Liver (tissue), 9 donors: ENCODE results near the gene CDC14A. TPM values are rescaled to one million over a fixed set of nuclear protein-coding genes. Genes with fewer than 3 reads are reported as not detected.
"Not testable (repeated sequence)": the region's sequence is repeated elsewhere in the genome, so short reads cannot be mapped to it uniquely, and the experiment has no call there.

ENCODE experiments used
- DNase-seq: peaks from one replicate; pipeline ENCODE4 v3.0.0-alpha.2; 2017; ENCODE audit warnings: low spot score
- H3K27ac ChIP-seq, 2 donors: one replicate each; pipeline ENCODE4 v1.7.0; 2013; ENCODE audit warnings: inconsistent platforms in 2 of 2, low read length in 2 of 2, control low read depth in 1 of 2, low read depth in 1 of 2, mild to moderate bottlenecking in 1 of 2
- H3K27me3 ChIP-seq, 4 donors: one replicate each; pipeline versions ENCODE4 v1.6.1 to v1.7.0; 2013; ENCODE audit warnings: low read length in 3 of 4, inconsistent platforms in 1 of 4, mild to moderate bottlenecking in 1 of 4, moderate library complexity in 1 of 4; ENCODE audit not compliant: control insufficient read depth in 4 of 4, insufficient read depth in 4 of 4
- H3K36me3 ChIP-seq, 4 donors: one replicate each; pipeline versions ENCODE4 v1.6.1 to v1.7.0; 2013; ENCODE audit warnings: low read length in 3 of 4, mild to moderate bottlenecking in 3 of 4, low read depth in 1 of 4, moderate library complexity in 1 of 4; ENCODE audit not compliant: control insufficient read depth in 4 of 4, insufficient read depth in 3 of 4
- H3K4me1 ChIP-seq, 4 donors: one replicate each; pipeline versions ENCODE4 v1.6.1 to v1.7.0; 2013; ENCODE audit warnings: low read length in 3 of 4, mild to moderate bottlenecking in 3 of 4, moderate library complexity in 1 of 4; ENCODE audit not compliant: control insufficient read depth in 4 of 4, insufficient read depth in 4 of 4
- H3K4me3 ChIP-seq, 3 donors: one replicate each; pipeline versions ENCODE4 v1.6.1 to v1.7.0; 2013; ENCODE audit warnings: low read length in 3 of 3, control low read depth in 1 of 3, low read depth in 1 of 3, mild to moderate bottlenecking in 1 of 3
- H3K9ac ChIP-seq, 2 donors: one replicate each; pipeline ENCODE4 v1.7.0; 2013; ENCODE audit warnings: low read length in 2 of 2, mild to moderate bottlenecking in 2 of 2, moderate library complexity in 2 of 2, control low read depth in 1 of 2, low read depth in 1 of 2
- H3K9me3 ChIP-seq, 4 donors: one replicate each; pipeline versions ENCODE4 v1.6.1 to v1.7.0; 2013; ENCODE audit warnings: low read length in 3 of 4; ENCODE audit not compliant: control insufficient read depth in 4 of 4
- CTCF ChIP-seq: fragments of 150-350 bp; IDR thresholded peaks from 2 replicates; pipeline ENCODE4 v1.5.1; 2017; ENCODE audit warnings: improper control_type of control experiment, low read depth, low read length; ENCODE audit not compliant: missing input control
- EGR1 ChIP-seq, 2 donors: IDR thresholded peaks; 2 replicates each; pipeline ENCODE4 v1.6.1; 2016 to 2018; ENCODE audit warnings: antibody characterized with exemption in 2 of 2, low read depth in 2 of 2
- FOXA1 ChIP-seq: IDR thresholded peaks from 2 replicates; pipeline ENCODE4 v1.6.1; 2016; ENCODE audit warnings: antibody characterized with exemption
- FOXA2 ChIP-seq: IDR thresholded peaks from 2 replicates; pipeline ENCODE4 v1.6.1; 2016; ENCODE audit warnings: antibody characterized with exemption
- GABPA ChIP-seq, 2 donors: IDR thresholded peaks in 1 of 2; conservative IDR thresholded peaks in 1 of 2; 2 replicates each; pipeline ENCODE4 v1.6.1; 2016; ENCODE audit warnings: antibody characterized with exemption in 2 of 2, mild to moderate bottlenecking in 1 of 2, moderate library complexity in 1 of 2
- HNF4A ChIP-seq, 2 donors: conservative IDR thresholded peaks; 2 replicates each; pipeline ENCODE4 v1.6.1; 2016; ENCODE audit warnings: antibody characterized with exemption in 2 of 2, mild to moderate bottlenecking in 2 of 2
- HNF4G ChIP-seq: IDR thresholded peaks from 2 replicates; pipeline ENCODE4 v1.6.1; 2016; ENCODE audit warnings: antibody characterized with exemption
- NR2F2 ChIP-seq: IDR thresholded peaks from 2 replicates; pipeline ENCODE4 v1.6.1; 2016; ENCODE audit warnings: antibody characterized with exemption
- RAD21 ChIP-seq, 2 donors: IDR thresholded peaks; 2 replicates each; pipeline ENCODE4 v1.6.1; 2016; ENCODE audit warnings: antibody characterized with exemption in 2 of 2, mild to moderate bottlenecking in 2 of 2
- RXRA ChIP-seq, 2 donors: IDR thresholded peaks; 2 replicates each; pipeline ENCODE4 v1.6.1; 2017 to 2018; ENCODE audit warnings: antibody characterized with exemption in 2 of 2, mild to moderate bottlenecking in 1 of 2
- SP1 ChIP-seq: IDR thresholded peaks from 2 replicates; pipeline ENCODE4 v1.6.1; 2018; ENCODE audit warnings: antibody characterized with exemption, mild to moderate bottlenecking
- TAF1 ChIP-seq: conservative IDR thresholded peaks from 2 replicates; pipeline ENCODE4 v1.6.1; 2016; ENCODE audit warnings: antibody characterized with exemption, mild to moderate bottlenecking
- YY1 ChIP-seq: IDR thresholded peaks from 2 replicates; pipeline ENCODE4 v1.6.1; 2016; ENCODE audit warnings: antibody characterized with exemption, mild to moderate bottlenecking
- WGBS: extraction: QIAGEN DNeasy Blood & Tissue Kit; methylation state at CpG from one replicate; pipeline ENCODE4 v1.1.7; 2013; 5-methylcytosine and 5-hydroxymethylcytosine counted together
- polyA plus RNA-seq, 2 donors: library from polyadenylated mRNA; stranded (reverse) in 1 of 2; unstranded in 1 of 2; fragments of 200-250 nt in 1 of 2; fragments of >200 nt in 1 of 2; fragmentation: Nextera tagmentation in 1 of 2; extraction: Ambion mirVana in 1 of 2; gene quantifications; one replicate each; pipeline versions ENCODE4 v1.2.1 to v1.2.3, GENCODE V29; 2013 to 2015
- total RNA-seq, 2 donors: library from RNA; depleted of rRNA; stranded (reverse); fragments of >200 nt; gene quantifications; one replicate each; pipeline ENCODE4 v1.2.3, GENCODE V29; 2014
- TF ChIP-seq, protein P1 (sequence below): IDR thresholded peaks from 2 replicates; pipeline ENCODE4 v1.6.1; 2016; ENCODE audit warnings: antibody characterized with exemption
- TF ChIP-seq, protein P2 (sequence below): IDR thresholded peaks from 2 replicates; pipeline ENCODE4 v1.6.1; 2016; ENCODE audit warnings: antibody characterized with exemption, mild to moderate bottlenecking
- TF ChIP-seq, protein P3 (sequence below): IDR thresholded peaks from 2 replicates; pipeline ENCODE4 v1.6.1; 2016; ENCODE audit warnings: antibody characterized with exemption
- TF ChIP-seq, protein P4 (sequence below): IDR thresholded peaks from 2 replicates; pipeline ENCODE4 v1.6.1; 2016; ENCODE audit warnings: antibody characterized with exemption
- donor health status: healthy.
- donor health status: healthy.
- donor health status: healthy.
- donor health status: healthy.
- donor health status: healthy.

Gene CDC14A
- total and polyA plus RNA-seq, 4 donors: 0.39 to 4.1 (median 2.6) TPM

DNA sequence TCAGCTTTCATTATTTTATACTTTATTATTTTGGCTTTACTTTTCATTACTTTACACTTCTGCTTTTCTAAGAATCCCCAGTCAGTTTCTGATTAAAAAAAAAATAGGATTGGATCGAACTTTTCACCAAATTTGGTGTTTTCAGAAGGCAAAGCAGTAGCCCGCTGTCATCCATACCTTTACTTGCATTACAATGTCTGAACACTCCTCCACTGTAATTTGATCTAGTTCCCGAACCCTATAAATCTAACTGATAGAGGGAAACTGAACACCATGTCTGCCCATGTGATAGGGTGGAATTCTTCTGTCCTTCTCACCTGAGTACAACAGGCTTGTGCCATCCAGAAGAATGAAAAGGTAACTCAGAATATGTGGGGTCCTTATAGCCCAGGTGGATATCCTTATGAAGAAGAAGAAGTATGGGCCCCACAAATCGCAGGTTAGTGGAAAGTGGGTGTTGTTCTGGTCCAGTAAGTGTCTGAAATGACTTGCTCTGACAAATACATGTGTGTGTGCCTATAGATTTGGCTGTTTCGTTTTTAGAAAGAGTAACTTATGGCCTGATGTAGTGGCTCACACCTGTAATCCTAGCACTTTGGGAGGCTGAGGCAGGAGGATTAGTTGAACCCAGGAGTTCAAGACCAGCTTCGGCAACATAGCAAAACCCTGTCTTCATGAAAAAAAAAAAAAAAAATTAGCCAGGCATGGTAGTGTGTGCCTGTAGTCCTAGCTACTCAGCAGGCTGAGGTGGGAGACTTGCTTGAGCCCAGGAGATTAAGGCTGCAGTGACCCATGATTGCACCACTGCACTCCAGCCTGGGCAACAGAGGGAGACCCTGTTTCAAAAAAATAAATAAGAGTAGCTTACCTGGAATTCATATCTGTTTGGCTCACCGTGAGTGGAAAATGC lies 26.6 kb upstream of the CDC14A start:
- TF ChIP-seq TAF1 (no peak), EGR1 (IDR thresholded peaks at IDR 0.05; ENCODE audit: low read depth in 2 of 2) (no peak), GABPA (IDR thresholded peaks at IDR 0.05 in 1 of 2, conservative IDR thresholded peaks at IDR 0.05 in 1 of 2) (no peak), FOXA2 (no peak)
- TF ChIP-seq, protein P1, sequence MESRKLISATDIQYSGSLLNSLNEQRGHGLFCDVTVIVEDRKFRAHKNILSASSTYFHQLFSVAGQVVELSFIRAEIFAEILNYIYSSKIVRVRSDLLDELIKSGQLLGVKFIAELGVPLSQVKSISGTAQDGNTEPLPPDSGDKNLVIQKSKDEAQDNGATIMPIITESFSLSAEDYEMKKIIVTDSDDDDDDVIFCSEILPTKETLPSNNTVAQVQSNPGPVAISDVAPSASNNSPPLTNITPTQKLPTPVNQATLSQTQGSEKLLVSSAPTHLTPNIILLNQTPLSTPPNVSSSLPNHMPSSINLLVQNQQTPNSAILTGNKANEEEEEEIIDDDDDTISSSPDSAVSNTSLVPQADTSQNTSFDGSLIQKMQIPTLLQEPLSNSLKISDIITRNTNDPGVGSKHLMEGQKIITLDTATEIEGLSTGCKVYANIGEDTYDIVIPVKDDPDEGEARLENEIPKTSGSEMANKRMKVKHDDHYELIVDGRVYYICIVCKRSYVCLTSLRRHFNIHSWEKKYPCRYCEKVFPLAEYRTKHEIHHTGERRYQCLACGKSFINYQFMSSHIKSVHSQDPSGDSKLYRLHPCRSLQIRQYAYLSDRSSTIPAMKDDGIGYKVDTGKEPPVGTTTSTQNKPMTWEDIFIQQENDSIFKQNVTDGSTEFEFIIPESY: no peak
- no peaks in the 10 kb centered on the region for H3K9me3 ChIP-seq
- no peak for DNase-seq

DNA sequence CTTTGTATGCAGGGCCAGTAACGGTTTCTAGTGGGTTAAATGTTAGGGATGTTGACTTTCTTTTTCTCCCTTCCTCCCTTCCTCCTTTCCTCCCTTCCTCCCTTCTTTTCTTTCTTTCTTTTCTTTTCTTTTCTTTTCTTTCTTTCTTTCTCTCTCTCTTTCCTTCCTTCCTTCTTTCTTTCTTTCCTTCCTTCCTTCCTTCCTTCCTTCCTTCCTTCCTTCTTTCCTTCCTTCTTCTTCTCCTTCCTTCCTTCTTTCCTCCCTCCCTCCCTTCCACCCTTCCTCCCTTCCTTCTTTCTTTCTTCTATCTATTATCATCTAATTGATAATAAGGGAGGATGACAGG lies 26.0 kb upstream of the CDC14A start:
- not testable (repeated sequence) for H3K27me3 ChIP-seq, H3K9me3 ChIP-seq, H3K36me3 ChIP-seq, H3K9ac ChIP-seq, DNase-seq, H3K4me3 ChIP-seq, H3K27ac ChIP-seq
- H3K4me1 ChIP-seq: peaks cover 0 to 10% (median 3%) of the 10 kb centered on the region in 4 donors
- 93% methylated on average over 1 of the region's 1 CpG for WGBS

More for the DNA sequence above, 26.6 kb upstream of the CDC14A start:
- Histone ChIP-seq H3K4me1 (peaks cover 0 to 10% (median 3%) of the 10 kb centered on the region in 4 donors), H3K27ac (no peak overlapping the region), H3K36me3 (no peaks in the 10 kb centered on the region), H3K9ac (no peak overlapping the region), H3K4me3 (no peak overlapping the region), H3K27me3 (no peaks in the 10 kb centered on the region)
- WGBS: 89% methylated on average over 7 of the region's 7 CpGs

DNA sequence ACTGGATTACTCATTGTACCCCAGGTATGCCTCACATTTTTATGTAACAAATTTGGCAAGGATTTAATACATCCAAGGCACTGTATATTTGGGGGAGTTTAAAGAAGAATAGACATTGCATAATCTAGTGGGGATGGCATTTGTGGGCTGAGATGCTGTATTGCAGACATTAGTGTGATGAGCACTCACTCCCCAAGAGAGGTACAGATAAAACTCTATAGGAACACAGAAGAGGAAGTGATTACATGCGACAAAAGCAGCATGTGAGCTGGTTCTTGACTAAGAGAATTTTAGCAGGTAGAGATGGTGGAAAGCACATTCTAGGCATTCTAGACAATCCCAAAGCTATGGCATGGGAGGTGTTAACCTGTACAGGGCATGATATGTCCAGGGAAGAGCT lies 24.2 kb upstream of the CDC14A start:
- no peak for DNase-seq
- Histone ChIP-seq H3K9ac (no peak overlapping the region), H3K36me3 (no peaks in the 10 kb centered on the region), H3K9me3 (no peaks in the 10 kb centered on the region), H3K27me3 (no peaks in the 10 kb centered on the region), H3K27ac (no peak overlapping the region), H3K4me3 (no peak overlapping the region), H3K4me1 (peaks cover 0 to 4% (median 1%) of the 10 kb centered on the region in 4 donors)
- WGBS: 81% methylated on average over 1 of the region's 1 CpG
- TF ChIP-seq RXRA (IDR thresholded peaks at IDR 0.05) (no peak), FOXA2 (no peak), FOXA1 (no peak), RAD21 (IDR thresholded peaks at IDR 0.05) (no peak), EGR1 (IDR thresholded peaks at IDR 0.05; ENCODE audit: low read depth in 2 of 2) (no peak), CTCF (no peak), GABPA (IDR thresholded peaks at IDR 0.05 in 1 of 2, conservative IDR thresholded peaks at IDR 0.05 in 1 of 2) (no peak), NR2F2 (no peak), TAF1 (no peak), YY1 (no peak), HNF4G (no peak), HNF4A (conservative IDR thresholded peaks at IDR 0.05) (no peak), SP1 (no peak)
- TF ChIP-seq, protein P2, sequence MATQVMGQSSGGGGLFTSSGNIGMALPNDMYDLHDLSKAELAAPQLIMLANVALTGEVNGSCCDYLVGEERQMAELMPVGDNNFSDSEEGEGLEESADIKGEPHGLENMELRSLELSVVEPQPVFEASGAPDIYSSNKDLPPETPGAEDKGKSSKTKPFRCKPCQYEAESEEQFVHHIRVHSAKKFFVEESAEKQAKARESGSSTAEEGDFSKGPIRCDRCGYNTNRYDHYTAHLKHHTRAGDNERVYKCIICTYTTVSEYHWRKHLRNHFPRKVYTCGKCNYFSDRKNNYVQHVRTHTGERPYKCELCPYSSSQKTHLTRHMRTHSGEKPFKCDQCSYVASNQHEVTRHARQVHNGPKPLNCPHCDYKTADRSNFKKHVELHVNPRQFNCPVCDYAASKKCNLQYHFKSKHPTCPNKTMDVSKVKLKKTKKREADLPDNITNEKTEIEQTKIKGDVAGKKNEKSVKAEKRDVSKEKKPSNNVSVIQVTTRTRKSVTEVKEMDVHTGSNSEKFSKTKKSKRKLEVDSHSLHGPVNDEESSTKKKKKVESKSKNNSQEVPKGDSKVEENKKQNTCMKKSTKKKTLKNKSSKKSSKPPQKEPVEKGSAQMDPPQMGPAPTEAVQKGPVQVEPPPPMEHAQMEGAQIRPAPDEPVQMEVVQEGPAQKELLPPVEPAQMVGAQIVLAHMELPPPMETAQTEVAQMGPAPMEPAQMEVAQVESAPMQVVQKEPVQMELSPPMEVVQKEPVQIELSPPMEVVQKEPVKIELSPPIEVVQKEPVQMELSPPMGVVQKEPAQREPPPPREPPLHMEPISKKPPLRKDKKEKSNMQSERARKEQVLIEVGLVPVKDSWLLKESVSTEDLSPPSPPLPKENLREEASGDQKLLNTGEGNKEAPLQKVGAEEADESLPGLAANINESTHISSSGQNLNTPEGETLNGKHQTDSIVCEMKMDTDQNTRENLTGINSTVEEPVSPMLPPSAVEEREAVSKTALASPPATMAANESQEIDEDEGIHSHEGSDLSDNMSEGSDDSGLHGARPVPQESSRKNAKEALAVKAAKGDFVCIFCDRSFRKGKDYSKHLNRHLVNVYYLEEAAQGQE: no peak
- TF ChIP-seq, protein P3, sequence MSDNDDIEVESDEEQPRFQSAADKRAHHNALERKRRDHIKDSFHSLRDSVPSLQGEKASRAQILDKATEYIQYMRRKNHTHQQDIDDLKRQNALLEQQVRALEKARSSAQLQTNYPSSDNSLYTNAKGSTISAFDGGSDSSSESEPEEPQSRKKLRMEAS: no peak
- TF ChIP-seq, protein P1: no peak
- TF ChIP-seq, protein P4, sequence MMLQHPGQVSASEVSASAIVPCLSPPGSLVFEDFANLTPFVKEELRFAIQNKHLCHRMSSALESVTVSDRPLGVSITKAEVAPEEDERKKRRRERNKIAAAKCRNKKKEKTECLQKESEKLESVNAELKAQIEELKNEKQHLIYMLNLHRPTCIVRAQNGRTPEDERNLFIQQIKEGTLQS: no peak
